H1 (cell line): ENCODE measurements around the gene GALNT7. TPM values are rescaled to one million over a fixed set of nuclear protein-coding genes. Genes with fewer than 3 reads are reported as not detected.

ENCODE experiments used
- CTCF ChIA-PET: fragments of 300-600 bp; sonication (Branson Sonifier 250); formaldehyde crosslinking; loops from one replicate; lab custom pipeline; 2021; ENCODE audit not compliant: partially characterized antibody; lab: Charles Lee
- POLR2A ChIA-PET: fragments of 300-600 bp; sonication (Branson Sonifier 250); formaldehyde crosslinking; loops from one replicate; lab custom pipeline; 2021; ENCODE audit warnings: inconsistent platforms; ENCODE audit not compliant: partially characterized antibody; lab: Charles Lee
- DNase-seq, 2 experiments: peaks; one replicate each; pipeline versions ENCODE4 v3.0.0 to v3.0.0-alpha.2; 2010 to 2022; ENCODE audit warnings: low spot score in 2 of 2, low read depth in 1 of 2, mixed read lengths in 1 of 2
- FAIRE-seq: peaks from 2 replicates; lab custom pipeline; 2011; peaks lifted over from hg19 to GRCh38; lab: Jason Lieb, UNC
- H2AFZ ChIP-seq: 2 replicates; pipeline ENCODE4 v1.8.1; 2012; ENCODE audit warnings: low read length, inconsistent platforms
- H2AK5ac ChIP-seq: 2 replicates; pipeline ENCODE4 v1.6.1; 2013; ENCODE audit warnings: low read depth, low read length
- H2BK120ac ChIP-seq: replicated peaks from 2 replicates; pipeline ENCODE3; 2013; ENCODE audit warnings: low read depth, low read length, inconsistent platforms
- H2BK12ac ChIP-seq: 2 replicates; pipeline ENCODE4 v1.6.1; 2013; ENCODE audit warnings: low read depth, low read length
- H2BK15ac ChIP-seq: 2 replicates; pipeline ENCODE4 v1.6.1; 2013; ENCODE audit warnings: low read length
- H2BK20ac ChIP-seq: 2 replicates; pipeline ENCODE4 v1.6.1; 2013; ENCODE audit warnings: low read length
- H2BK5ac ChIP-seq: 2 replicates; pipeline ENCODE4 v1.6.1; 2013; ENCODE audit warnings: low read depth, low read length
- H3K14ac ChIP-seq: 2 replicates; pipeline ENCODE4 v1.6.1; 2013; ENCODE audit warnings: inconsistent platforms; ENCODE audit not compliant: insufficient read length
- H3K18ac ChIP-seq: 2 replicates; pipeline ENCODE4 v1.6.1; 2013; ENCODE audit warnings: low read length; ENCODE audit errors: extremely low read depth
- H3K23ac ChIP-seq: 2 replicates; pipeline ENCODE4 v1.6.1; 2013; ENCODE audit warnings: inconsistent platforms; ENCODE audit not compliant: insufficient read length
- H3K23me2 ChIP-seq: 2 replicates; pipeline ENCODE4 v1.6.1; 2013; ENCODE audit warnings: low read depth, low read length
- H3K27ac ChIP-seq: 2 replicates; pipeline ENCODE4 v1.6.1; 2011; ENCODE audit warnings: low read depth, low read length, inconsistent platforms
- H3K27me3 ChIP-seq, 4 experiments: replicated peaks in 1 of 4; 1 replicate in 1 of 4; 2 replicates in 3 of 4; pipeline versions ENCODE4 v1.6.1 to v1.8.1; 2011 to 2013; ENCODE audit warnings: low read length in 3 of 4, mild to moderate bottlenecking in 3 of 4, inconsistent platforms in 2 of 4, mixed read lengths in 2 of 4, moderate library complexity in 1 of 4; ENCODE audit not compliant: control insufficient read depth in 3 of 4, insufficient read depth in 3 of 4; ENCODE audit errors: extremely low read depth in 1 of 4
- H3K36me3 ChIP-seq, 4 experiments: 2 replicates each; pipeline versions ENCODE4 v1.6.1 to v1.8.1; 2011 to 2013; ENCODE audit warnings: mild to moderate bottlenecking in 4 of 4, low read length in 3 of 4, moderate library complexity in 2 of 4, control low read depth in 1 of 4, inconsistent platforms in 1 of 4; ENCODE audit not compliant: insufficient read depth in 4 of 4, control insufficient read depth in 2 of 4
- H3K4ac ChIP-seq: replicated peaks from 2 replicates; pipeline ENCODE3; 2013; ENCODE audit warnings: low read length, low read depth, mixed read lengths, inconsistent platforms; ENCODE audit not compliant: insufficient read length
- H3K4me1 ChIP-seq, 4 experiments: replicated peaks in 1 of 4; 1 replicate in 1 of 4; 2 replicates in 3 of 4; pipeline versions ENCODE4 v1.6.1 to v1.8.1; 2011 to 2013; ENCODE audit warnings: low read length in 3 of 4, inconsistent platforms in 2 of 4, mixed read lengths in 1 of 4; ENCODE audit not compliant: insufficient read depth in 4 of 4, control insufficient read depth in 3 of 4
- H3K4me2 ChIP-seq, 2 experiments: 2 replicates each; pipeline versions ENCODE4 v1.6.1 to v1.8.1; 2011 to 2013; ENCODE audit warnings: low read depth in 2 of 2, low read length in 2 of 2, control low read depth in 1 of 2, inconsistent platforms in 1 of 2, mild to moderate bottlenecking in 1 of 2; ENCODE audit not compliant: insufficient read depth in 1 of 2
- H3K4me3 ChIP-seq, 4 experiments: fragments of 200-600, 300-600 bp in 1 of 4; sonication (generic), shearing (Covaris generic), sonication (Bioruptor Twin) in 1 of 4; 2 replicates each; pipeline versions ENCODE4 v1.5.1 to v1.8.1; 2011 to 2016; ENCODE audit warnings: low read length in 4 of 4, low read depth in 3 of 4, control low read depth in 2 of 4, inconsistent platforms in 2 of 4, mild to moderate bottlenecking in 2 of 4, mixed read lengths in 1 of 4, moderate library complexity in 1 of 4; ENCODE audit not compliant: insufficient read depth in 2 of 4; ENCODE audit errors: extremely low read depth in 1 of 4
- H3K56ac ChIP-seq: replicated peaks from 2 replicates; pipeline ENCODE3; 2013; ENCODE audit warnings: low read depth, mild to moderate bottlenecking, mixed read lengths, low read length, inconsistent platforms; ENCODE audit not compliant: insufficient read length
- H3K79me1 ChIP-seq: 2 replicates; pipeline ENCODE4 v1.6.1; 2013; ENCODE audit warnings: low read depth, low read length, control low read depth
- H3K79me2 ChIP-seq, 2 experiments: 2 replicates each; pipeline versions ENCODE4 v1.6.1 to v1.8.1; 2012 to 2013; ENCODE audit warnings: low read length in 2 of 2, mild to moderate bottlenecking in 2 of 2, inconsistent platforms in 1 of 2; ENCODE audit not compliant: insufficient read depth in 2 of 2, control insufficient read depth in 1 of 2
- H3K9ac ChIP-seq, 4 experiments: replicated peaks in 1 of 4; 1 replicate in 1 of 4; 2 replicates in 3 of 4; pipeline versions ENCODE4 v1.6.1 to v1.8.1; 2011 to 2013; ENCODE audit warnings: low read depth in 3 of 4, low read length in 3 of 4, control low read depth in 2 of 4, mild to moderate bottlenecking in 2 of 4, moderate library complexity in 2 of 4, inconsistent platforms in 1 of 4; ENCODE audit errors: extremely low read depth in 1 of 4
- H3K9me3 ChIP-seq, 2 experiments: 2 replicates each; pipeline versions ENCODE4 v1.6.1 to v1.8.1; 2012 to 2013; ENCODE audit warnings: mild to moderate bottlenecking in 2 of 2, moderate library complexity in 2 of 2, control low read depth in 1 of 2, inconsistent platforms in 1 of 2, low read depth in 1 of 2, low read length in 1 of 2, mixed read lengths in 1 of 2; ENCODE audit not compliant: insufficient read depth in 2 of 2
- H4K20me1 ChIP-seq, 2 experiments: replicated peaks in 1 of 2; 2 replicates each; pipeline versions ENCODE3 to v1.8.1; 2011 to 2013; ENCODE audit warnings: inconsistent platforms in 2 of 2, low read length in 2 of 2, mild to moderate bottlenecking in 1 of 2; ENCODE audit not compliant: insufficient read depth in 2 of 2, control insufficient read depth in 1 of 2
- H4K5ac ChIP-seq: 2 replicates; pipeline ENCODE4 v1.6.1; 2013; ENCODE audit warnings: low read length, low read depth, mixed read lengths, inconsistent platforms; ENCODE audit not compliant: insufficient read length
- H4K8ac ChIP-seq: 2 replicates; pipeline ENCODE4 v1.8.0; 2013; ENCODE audit warnings: mild to moderate bottlenecking, moderate library complexity, low read length, inconsistent platforms; ENCODE audit not compliant: insufficient read depth; ENCODE audit errors: extremely low read depth
- H4K91ac ChIP-seq: replicated peaks from 2 replicates; pipeline ENCODE3; 2013; ENCODE audit warnings: low read length, mixed read lengths, inconsistent platforms; ENCODE audit not compliant: insufficient read length
- CTCF ChIP-seq, 3 experiments: IDR thresholded peaks; 1 replicate in 2 of 3; 2 replicates in 1 of 3; pipeline versions ENCODE4 v1.5.1 to v1.6.1; 2011; ENCODE audit warnings: low read length in 3 of 3, mild to moderate bottlenecking in 3 of 3, inconsistent platforms in 2 of 3, low read depth in 1 of 3, moderate library complexity in 1 of 3; ENCODE audit not compliant: insufficient read depth in 1 of 3; ENCODE audit errors: control extremely low read depth in 1 of 3
- EZH2 ChIP-seq: fragments of 200-600 bp; sonication (generic); IDR thresholded peaks from 2 replicates; pipeline ENCODE4 v1.7.1; 2012; ENCODE audit warnings: low read depth, mild to moderate bottlenecking, moderate library complexity, low read length, inconsistent platforms; ENCODE audit not compliant: severe bottlenecking
- HDAC2 ChIP-seq, 2 experiments: fragments of 300-600 bp in 1 of 2; sonication (generic) in 1 of 2; IDR thresholded peaks; 2 replicates each; pipeline ENCODE4 v1.6.1; 2011 to 2012; ENCODE audit warnings: low read depth in 2 of 2, low read length in 2 of 2, mild to moderate bottlenecking in 2 of 2, moderate library complexity in 2 of 2, borderline replicate concordance in 1 of 2, inconsistent platforms in 1 of 2
- RAD21 ChIP-seq, 2 experiments: IDR thresholded peaks in 1 of 2; conservative IDR thresholded peaks in 1 of 2; 2 replicates each; pipeline ENCODE4 v1.6.1; 2011; ENCODE audit warnings: low read depth in 2 of 2, low read length in 2 of 2, improper control_type of control experiment in 1 of 2, inconsistent platforms in 1 of 2, mild to moderate bottlenecking in 1 of 2, moderate library complexity in 1 of 2
- SAP30 ChIP-seq: fragments of 300-600 bp; sonication (generic); IDR thresholded peaks from 2 replicates; pipeline ENCODE4 v1.7.1; 2012; ENCODE audit warnings: low read length, moderate library complexity, mild to moderate bottlenecking, inconsistent platforms; ENCODE audit not compliant: insufficient read depth, insufficient replicate concordance
- WGBS, 2 experiments: shearing (Covaris generic) in 1 of 2; methylation state at CpG; one replicate each; pipeline versions ENCODE4 v1.1.6 to v1.1.7; 2013 to 2015; ENCODE audit warnings: low lambda C conversion rate in 2 of 2, mixed read lengths in 2 of 2, inconsistent platforms in 1 of 2, low coverage in 1 of 2, missing lambda C conversion rate in 1 of 2; ENCODE audit not compliant: insufficient replicate concordance in 2 of 2, insufficient coverage in 1 of 2, insufficient read length in 1 of 2; ENCODE audit errors: extremely low coverage in 1 of 2, missing lambda C conversion rate in 1 of 2; 5-methylcytosine and 5-hydroxymethylcytosine counted together
- polyA plus RNA-seq, 7 experiments: library from polyadenylated mRNA; depleted of rRNA in 3 of 7; stranded (reverse) in 5 of 7; unstranded in 2 of 7; fragments of >200 nt in 5 of 7; fragments of 200-250 nt in 2 of 7; gene quantifications; 1 replicate in 5 of 7; 2 replicates in 1 of 7; 4 replicates in 1 of 7; pipeline versions ENCODE4 v1.2.1 to v1.2.3, GENCODE V29; 2011 to 2013; ENCODE audit warnings: missing spikeins in 2 of 7, mixed read lengths in 2 of 7
- total RNA-seq: library from RNA; stranded (reverse); fragmentation: NEBNext Ultra II Directional; extraction: Animal tissue kit (Norgen Biotek cat#: 25700); gene quantifications from 2 replicates; pipeline ENCODE4 v1.2.1, GENCODE V29; 2021

GALNT7 gene
- total and polyA plus RNA-seq, 2 of the 8 experiments (the other 6 are each of a cell fraction or from before 2014, with no cell fraction given): 22.4 to 85.5 TPM

- Histone ChIP-seq H2BK15ac (no peak overlapping the region), H3K9me3 (peaks cover 17 to 24% of the 10 kb centered on the region in 2 experiments), H3K4me3 (no peak overlapping the region), H3K14ac (no peak overlapping the region), H3K23me2 (no peaks in the 10 kb centered on the region), H4K5ac (no peak overlapping the region), H2BK120ac (no peak overlapping the region), H3K9ac (no peak overlapping the region), H3K36me3 (peaks cover 0 to 21% (median 5%) of the 10 kb centered on the region in 4 experiments; a peak in 3 of 8 replicates), H2BK5ac (no peak overlapping the region), H4K20me1 (no peaks in the 10 kb centered on the region), H3K27ac (no peak overlapping the region), H3K23ac (no peak overlapping the region), H3K4me2 (no peak overlapping the region), H3K79me2 (peaks cover 0 to 33% of the 10 kb centered on the region in 2 experiments; a peak in 2 of 4 replicates), H3K27me3 (no peaks in the 10 kb centered on the region), H2BK12ac (no peak overlapping the region), H3K79me1 (no peaks in the 10 kb centered on the region; the same call in 1 of the 2 replicates), H3K4ac (no peak overlapping the region), H3K18ac (no peak overlapping the region), H2AFZ (no peak overlapping the region), H2BK20ac (no peak overlapping the region), H3K4me1 (no peaks in the 10 kb centered on the region), H4K8ac (no peak overlapping the region), H3K56ac (no peak overlapping the region), H2AK5ac (no peak overlapping the region), H4K91ac (no peak overlapping the region)
- DNase-seq (no peak), FAIRE-seq (no peak)
- WGBS, 2 experiments: 88% methylated on average over 4 of the region's 4 CpGs; no CpG with 5 or more reads in 1 of the 2 experiments
- POLR2A ChIA-PET: no interaction called here
- CTCF ChIA-PET: interaction anchor here (0.8 to 10.0 kb wide), 17 partner anchors 9 to 269 kb away, joined by 3 to 62 read pairs (median 4); partner anchors contain the start of gene GALNT7
- TF ChIP-seq HDAC2 (IDR thresholded peaks at IDR 0.05; ENCODE audit: borderline replicate concordance in 1 of 2, low read depth in 2 of 2, low read length in 2 of 2): no peak
- peak; percentile 21 to 42 (median 36); a peak in 3 of 4 replicates for TF ChIP-seq CTCF (IDR thresholded peaks at IDR 0.05; ENCODE audit: control extremely low read depth in 1 of 3, insufficient read depth in 1 of 3, low read depth in 1 of 3, low read length in 3 of 3)
- TF ChIP-seq EZH2: no peak
- TF ChIP-seq RAD21 (IDR thresholded peaks at IDR 0.05 in 1 of 2, conservative IDR thresholded peaks at IDR 0.05 in 1 of 2; ENCODE audit: low read depth in 2 of 2, low read length in 2 of 2): peak; percentile 41 to 50
- TF ChIP-seq SAP30: no peak
These were observed 112.4 kb downstream of the GALNT7 start for GRCh38 chr4:173280998-173281397.
